Testis (tissue), 2 donors: ENCODE measurements around the gene BOD1L2.

Experiments
- CTCF ChIP-seq, 3 experiments: fragments of 450-650 bp in 2 of 3; fragments of 200-600 bp in 1 of 3; sonication (generic) in 1 of 3; IDR thresholded peaks; one replicate each; pipeline ENCODE4 v1.5.1; 2016 to 2019; ENCODE audit warnings: antibody characterized with exemption in 3 of 3, mild to moderate bottlenecking in 2 of 3, moderate library complexity in 1 of 3
- POLR2A ChIP-seq: fragments of 450-650 bp; IDR thresholded peaks from one replicate; pipeline ENCODE4 v1.6.1; 2017; ENCODE audit warnings: antibody characterized with exemption, mild to moderate bottlenecking, moderate library complexity

- no peak for TF ChIP-seq CTCF (IDR thresholded peaks at IDR 0.05)
- no peak for TF ChIP-seq POLR2A
These were observed 48.5 kb downstream of the BOD1L2 start for GRCh38 chr18:57195341-57195740.
